DMS 273 (cell line): Measurements from ENCODE around the gene RRP1B.
"Not testable (repeated sequence)": the region's sequence is repeated elsewhere in the genome, so short reads cannot be mapped to it uniquely, and the experiment has no call there.

Experiments used
- DNase-seq: peaks from one replicate; lab custom pipeline; 2025; ENCODE audit not compliant: unreplicated experiment; lab: John Stamatoyannopoulos, UW

Gene RRP1B, protein sequence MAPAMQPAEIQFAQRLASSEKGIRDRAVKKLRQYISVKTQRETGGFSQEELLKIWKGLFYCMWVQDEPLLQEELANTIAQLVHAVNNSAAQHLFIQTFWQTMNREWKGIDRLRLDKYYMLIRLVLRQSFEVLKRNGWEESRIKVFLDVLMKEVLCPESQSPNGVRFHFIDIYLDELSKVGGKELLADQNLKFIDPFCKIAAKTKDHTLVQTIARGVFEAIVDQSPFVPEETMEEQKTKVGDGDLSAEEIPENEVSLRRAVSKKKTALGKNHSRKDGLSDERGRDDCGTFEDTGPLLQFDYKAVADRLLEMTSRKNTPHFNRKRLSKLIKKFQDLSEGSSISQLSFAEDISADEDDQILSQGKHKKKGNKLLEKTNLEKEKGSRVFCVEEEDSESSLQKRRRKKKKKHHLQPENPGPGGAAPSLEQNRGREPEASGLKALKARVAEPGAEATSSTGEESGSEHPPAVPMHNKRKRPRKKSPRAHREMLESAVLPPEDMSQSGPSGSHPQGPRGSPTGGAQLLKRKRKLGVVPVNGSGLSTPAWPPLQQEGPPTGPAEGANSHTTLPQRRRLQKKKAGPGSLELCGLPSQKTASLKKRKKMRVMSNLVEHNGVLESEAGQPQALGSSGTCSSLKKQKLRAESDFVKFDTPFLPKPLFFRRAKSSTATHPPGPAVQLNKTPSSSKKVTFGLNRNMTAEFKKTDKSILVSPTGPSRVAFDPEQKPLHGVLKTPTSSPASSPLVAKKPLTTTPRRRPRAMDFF

DNA sequence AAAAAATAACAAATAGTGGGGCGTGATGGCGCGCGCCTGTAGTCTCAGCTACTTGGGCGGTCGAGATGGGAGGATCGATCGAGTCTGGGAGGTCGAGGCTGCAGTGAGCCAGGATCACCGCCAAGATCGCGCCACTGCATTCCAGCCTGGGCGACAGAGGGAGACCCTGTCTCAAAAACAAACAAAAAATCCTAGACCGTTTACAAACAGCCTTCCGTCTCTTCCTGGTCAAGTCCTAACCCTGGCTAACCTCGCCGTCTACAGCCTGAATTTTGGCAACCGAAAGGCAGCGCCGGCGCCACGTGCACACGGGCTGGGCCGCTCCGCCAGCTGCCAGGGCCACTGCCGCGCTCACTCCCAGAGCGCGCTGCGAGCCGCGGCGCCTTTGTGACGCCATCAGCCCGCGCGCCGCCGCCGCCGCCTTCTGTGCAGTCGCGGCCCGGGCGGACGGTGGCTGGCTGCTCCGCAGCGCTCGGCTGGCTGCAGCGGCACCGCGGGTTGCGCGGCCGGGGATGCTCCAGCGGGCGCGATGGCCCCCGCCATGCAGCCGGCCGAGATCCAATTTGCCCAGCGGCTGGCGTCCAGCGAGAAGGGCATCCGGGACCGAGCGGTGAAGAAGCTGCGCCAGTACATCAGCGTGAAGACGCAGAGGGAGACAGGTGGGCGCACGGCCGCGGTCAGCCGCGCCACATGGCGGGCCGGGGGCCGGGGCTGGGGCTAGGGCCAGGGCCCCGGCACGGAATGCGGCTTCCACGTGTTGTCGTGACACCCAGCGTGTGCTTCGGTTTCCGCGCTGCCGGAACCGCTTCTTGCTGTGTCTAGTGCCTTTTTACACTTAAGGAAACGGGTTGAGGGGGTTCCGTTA is at the start of gene RRP1B, which contains the start of gene HSF2BP:
TSS of gene RRP1B (plus strand) at position 425 of the 865 bp plus-strand sequence. CDS start at position 530, 105 bp downstream.
TSS of gene HSF2BP (minus strand) at position 353 of the 865 bp plus-strand sequence. CDS start 1,392 bp downstream, outside the sequence.
- DNase-seq = peak; percentile 96

DNA sequence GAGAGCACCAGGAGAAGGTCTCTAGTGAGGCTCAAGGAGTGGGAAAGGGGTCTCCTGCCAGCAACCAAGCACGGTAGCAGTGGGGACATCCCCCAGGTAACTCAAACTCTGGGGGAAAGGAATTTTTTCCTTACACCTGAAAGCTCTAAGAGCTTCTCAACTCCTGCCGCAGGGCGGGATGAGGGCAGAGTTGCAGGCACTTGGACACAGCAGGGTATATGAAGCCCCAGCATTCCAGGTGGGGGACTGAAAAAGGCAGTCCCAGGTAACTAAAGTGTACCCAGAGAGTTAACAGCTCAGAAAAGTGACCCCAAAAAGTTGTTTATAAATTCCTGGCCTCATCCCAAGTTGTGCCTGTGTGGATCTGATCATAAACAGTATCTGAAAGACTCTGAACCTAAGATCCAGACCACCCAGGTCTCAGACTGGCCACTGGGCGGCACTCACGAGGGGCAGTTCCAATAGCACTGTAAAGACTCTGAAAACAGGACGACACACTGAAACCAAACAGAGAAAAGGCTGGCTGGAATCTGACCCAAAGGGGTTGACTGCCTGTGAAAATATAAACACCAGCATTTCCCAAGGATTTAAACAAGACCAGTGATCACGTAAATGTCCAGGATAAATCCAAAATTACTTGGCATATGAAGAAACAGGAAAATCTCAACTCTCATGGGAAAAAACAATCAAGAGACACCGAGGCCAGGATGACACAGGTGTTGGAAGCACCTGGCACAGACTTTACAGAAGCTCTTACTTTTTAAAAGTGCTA is 47.6 kb upstream of the RRP1B start:
- peak; percentile 61 for DNase-seq

DNA sequence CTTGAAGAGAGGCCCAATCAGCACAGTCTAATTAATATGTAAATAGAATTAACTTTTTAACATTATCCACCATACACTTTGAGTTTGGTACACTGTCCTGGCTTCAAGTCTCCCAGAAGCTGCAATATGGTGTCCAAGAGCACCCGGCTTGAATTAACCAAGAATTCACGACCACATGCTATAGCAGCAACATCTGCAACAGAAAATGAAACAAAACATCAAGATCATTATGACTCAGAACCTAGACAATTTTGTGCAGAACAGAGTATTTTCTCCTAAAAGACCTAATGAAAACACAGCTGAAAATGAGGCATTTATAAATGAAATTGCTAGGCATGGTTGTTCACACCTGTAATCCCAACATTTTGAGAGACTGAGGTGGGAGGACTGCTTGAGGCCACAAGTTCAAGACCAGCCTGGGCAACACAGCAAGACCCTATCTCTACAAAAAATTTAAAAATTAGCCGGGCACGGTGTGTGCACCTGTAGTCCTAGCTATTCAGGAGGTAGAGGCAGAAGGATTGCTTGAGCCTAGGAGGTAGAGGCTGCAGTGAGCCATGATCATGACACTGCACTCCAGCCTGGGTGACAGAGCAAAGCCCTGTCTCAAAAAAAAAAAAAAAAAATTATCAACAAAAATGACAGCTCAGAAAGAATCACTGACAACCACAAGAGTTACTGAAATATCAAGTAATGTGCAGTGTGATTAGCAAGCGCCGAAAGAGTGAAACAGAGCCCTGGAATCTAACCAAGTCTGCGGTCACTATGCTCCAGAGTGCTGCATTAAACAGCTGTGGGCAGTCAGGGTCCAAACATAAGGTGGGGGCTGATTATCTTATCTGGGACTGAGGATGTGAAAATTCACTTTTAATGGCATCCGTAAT is 45.4 kb upstream of the RRP1B start:
- no peak for DNase-seq

DNA sequence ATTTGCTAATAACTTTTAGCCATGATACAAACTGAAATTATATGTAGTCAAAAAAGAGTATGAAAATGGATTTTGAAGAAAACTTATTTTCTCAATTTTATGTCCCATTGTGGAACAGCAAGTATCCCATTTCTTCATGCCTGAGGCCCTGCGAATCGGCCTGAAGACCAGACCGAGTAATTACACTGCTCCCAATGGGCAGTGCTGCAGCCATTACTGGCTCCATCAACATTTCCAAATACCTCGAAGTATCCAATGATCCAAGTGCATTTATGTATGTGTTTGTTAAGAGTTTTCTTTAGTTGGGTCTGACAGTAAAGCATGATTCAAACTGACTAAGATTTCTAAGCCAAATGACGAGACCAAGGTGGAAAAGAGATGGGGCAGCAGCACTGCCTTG is 44.5 kb upstream of the RRP1B start:
- no peak for DNase-seq

GRCh38 chr21:43616861-43617260 is 42.5 kb upstream of the RRP1B start:
- DNase-seq = not testable (repeated sequence)

- DNase-seq = no peak
Observed at GRCh38 chr21:43618940-43619339, 40.4 kb upstream of the RRP1B start.

DNA sequence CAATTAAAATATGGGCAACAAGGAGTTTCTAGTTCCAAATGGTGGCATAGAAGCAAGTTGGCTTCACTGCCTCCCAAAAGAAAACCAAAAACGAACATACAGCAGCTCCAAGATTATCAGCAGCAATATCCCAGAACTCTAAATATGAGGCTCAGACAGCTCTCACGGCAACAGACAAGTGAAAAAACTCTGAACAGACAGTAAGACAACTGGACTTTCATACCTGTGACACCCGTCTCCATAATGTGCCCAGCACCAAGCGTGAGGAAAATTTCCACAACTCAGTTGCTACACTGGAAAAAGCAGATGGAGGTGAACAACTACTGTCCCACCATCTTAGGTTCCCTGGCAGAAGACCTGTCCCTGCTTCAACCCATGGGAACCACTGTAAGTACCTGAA is 40.0 kb upstream of the RRP1B start:
- no peak for DNase-seq

GRCh38 chr21:43619856-43620255 is 39.5 kb upstream of the RRP1B start:
- peak; percentile 42 for DNase-seq

GRCh38 chr21:43622796-43623195 is 36.6 kb upstream of the RRP1B start:
- no peak for DNase-seq

GRCh38 chr21:43623588-43623987 is 35.8 kb upstream of the RRP1B start:
- DNase-seq = no peak

DNA sequence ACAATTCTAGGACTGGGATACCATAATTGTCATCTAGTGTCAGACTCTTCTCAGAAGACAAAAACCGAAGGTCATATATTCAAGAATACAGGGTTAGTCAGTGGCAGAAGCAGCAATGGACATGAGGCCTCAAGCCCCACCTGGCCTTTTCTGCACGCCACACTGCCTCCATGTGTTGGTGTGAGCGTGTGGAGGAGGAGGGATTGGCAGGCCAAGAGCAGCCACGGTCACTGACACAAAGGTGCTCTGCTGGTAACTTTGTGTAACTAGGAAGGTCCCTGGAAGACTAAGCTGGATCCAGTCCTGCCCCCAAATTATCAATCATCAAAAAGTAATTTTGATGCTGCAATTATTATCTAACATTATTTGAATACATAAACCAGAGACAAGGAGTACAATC is 35.0 kb upstream of the RRP1B start:
- DNase-seq = no peak

GRCh38 chr21:43626390-43626789 is 33.0 kb upstream of the RRP1B start:
- no peak for DNase-seq

- DNase-seq = no peak
Observed at GRCh38 chr21:43627527-43627926, 31.8 kb upstream of the RRP1B start.

GRCh38 chr21:43631411-43632107 is 27.8 kb upstream of the RRP1B start:
- no peak for DNase-seq

DNA sequence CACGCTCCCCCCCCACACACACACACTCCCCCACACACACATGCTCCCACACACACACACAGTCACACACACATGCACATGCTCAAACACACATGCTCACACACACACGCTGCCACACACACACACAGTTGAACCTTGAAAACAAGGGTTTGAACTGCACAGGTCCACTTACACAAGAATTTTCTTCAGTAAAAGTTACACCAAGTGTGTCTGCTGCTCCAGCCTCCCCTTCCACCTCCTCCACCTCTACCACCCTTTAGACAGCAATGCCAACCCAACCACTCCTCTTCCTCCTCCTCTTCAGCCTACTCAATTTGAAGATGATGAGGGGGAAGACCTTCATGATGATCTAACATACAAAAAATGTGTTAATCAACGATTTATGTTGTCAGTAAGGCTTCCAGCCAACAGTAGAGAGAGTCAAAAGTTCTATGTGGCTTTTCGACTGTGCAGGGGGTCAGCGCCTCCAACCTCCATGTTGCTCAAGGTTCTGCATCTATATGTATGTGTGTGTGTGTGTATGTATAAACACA is 26.9 kb upstream of the RRP1B start:
- DNase-seq = no peak

DNA sequence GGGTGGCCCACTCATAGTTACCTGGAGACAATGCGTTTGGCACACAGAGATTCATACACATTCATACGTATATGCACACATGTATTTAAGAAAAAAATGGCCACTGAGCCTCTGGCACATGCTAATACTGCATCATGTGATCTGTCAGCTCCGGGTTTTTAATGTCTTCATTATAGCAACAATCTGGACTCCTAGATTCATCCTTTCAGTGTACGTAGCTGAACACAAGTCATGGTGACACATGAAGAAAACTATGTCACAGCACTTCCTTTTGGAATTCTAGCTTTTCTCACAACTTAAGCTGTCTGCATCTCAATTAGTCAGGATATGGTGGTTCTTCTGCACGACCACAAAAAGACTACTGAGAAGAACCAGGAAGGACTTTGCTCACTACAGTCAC is 24.7 kb upstream of the RRP1B start:
- DNase-seq = no peak

GRCh38 chr21:43635436-43635835 is 23.9 kb upstream of the RRP1B start:
- no peak for DNase-seq

DNA sequence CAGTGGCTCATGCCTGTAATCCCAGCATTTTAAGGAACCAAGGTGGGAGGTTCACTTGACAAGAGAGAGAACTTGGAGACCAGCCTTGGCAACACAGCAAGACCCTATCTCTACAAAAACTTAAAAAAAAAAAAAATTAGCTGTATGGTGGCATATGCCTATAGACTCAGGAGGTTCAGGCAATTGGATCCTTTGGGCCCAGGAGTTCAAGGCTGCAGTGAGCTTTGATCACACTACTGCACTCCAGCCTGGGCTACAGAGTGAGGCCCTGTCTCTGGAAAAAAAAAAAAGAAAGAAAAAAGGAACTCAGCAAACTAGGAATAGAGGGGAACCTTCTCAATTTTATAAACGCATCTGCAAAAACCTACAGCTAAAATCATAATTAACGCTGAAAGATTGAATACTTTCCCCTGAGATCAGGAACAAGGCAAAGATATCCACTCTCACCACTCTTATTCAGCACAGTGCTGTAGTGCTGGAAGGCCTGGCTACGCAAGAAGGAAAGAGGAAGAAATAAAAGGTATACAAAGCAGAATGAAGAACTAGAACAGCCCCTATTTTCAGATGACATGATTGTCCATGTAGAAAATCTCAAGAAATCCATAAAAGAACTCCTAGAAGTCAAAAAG is 21.7 kb upstream of the RRP1B start:
- DNase-seq = no peak
